ENCODE data around the gene BAIAP2L1.

Gene BAIAP2L1

DNA sequence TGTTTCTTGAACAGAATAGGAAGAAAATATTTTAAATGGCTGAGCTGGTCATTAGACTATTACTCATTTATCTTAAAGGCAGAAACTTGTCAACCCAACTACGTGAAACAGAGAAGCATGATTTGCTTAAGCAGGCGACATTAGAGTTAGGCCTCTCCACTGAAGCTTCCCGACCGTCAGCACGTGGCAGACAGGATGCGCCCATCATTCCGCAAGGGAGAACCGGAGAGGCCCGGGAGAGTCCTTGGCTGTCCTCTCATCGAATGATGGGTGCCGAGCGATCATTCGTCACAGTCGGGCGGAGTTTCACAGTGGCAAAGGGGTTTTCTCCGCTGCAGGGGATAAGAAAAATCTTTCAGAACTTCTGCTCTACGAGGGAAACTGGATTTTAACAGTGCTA is 107.6 kb downstream of the BAIAP2L1 start:
- DNase-seq (ENCODE audit: low spot score): no peak

DNA sequence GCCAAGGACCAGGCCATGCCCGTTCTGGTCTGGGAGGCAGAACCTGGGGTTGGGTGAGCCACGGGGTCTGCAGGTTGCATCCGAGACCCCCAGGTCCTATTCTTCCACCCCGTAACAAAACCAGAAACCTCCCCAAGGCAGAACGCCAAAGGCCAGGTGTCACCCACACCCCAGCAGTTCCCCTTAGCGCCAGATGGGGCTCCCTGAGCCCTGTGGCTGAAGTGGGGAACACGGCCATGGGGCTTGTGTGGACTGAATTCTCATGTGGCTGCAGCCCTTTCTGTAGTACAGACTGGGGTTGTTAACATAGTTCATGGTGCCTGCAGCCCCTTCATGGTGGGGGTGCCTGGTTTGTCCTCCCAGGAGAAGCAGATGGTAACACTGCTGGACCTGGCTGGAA is 109.2 kb downstream of the BAIAP2L1 start:
- DNase-seq (ENCODE audit: low spot score): no peak

DNA sequence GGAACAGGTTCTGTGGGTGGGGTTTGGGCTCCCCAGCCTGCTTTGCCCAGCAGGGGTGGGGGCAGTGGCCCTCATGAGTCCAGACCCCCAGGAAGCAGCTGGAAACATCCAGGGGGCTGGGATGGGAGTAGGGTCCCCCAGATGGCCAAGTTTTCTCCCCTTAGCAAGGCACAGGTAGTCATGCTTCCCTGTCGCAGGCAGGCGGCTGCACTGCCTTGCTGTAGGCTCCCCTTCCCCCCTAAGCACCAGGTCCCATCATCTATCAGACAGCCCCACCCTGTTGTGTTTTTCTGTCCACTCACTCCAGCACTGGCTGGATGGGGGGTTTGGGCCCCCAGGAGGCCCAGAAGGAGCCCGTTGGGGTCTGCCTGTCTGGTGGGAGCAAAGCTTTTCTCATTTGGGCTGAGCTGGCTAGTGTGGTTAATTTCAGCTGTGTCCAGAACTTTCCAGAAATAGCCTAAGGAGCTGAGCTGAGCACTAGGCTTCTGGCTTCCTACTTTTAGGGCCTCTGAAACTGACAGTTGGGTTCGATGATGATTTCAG is 111.5 kb downstream of the BAIAP2L1 start:
- DNase-seq (ENCODE audit: low spot score): no peak

DNA sequence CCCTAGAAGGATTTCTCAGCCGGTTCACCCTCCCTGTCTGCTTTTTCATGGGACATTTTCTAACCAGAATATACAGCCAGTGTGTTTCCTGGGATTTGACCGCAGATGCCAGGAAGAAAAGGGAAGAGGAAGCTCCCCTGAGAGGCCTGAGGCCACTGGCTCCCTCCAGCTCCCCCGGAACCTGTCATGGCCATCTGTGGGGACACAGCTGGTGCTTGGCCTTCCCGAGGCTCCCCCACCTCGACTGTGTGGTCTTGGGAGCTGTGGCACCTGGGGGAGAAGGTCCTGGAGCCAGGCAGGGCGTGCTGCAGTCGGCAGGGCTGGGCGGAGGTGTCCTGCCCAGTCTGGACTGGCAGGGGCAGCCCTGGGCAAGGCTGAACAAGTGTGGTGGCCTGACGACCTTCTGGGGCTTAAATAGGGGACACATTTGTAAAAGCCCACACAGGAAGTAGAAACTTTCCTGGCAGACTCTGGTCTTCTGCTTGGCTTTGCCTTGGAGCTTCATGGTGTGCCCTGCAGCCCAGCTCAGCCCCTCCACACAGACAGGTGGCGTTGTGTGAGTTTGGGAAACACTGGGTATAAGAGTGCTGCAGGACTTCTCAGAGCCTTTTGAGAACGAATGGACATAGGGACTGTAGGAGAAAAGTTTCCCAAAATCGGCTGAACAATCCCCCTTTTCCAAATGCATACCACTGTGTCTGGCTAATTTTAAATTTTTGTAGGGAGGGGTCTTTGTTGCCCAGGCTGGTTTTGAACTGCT is 112.6 kb downstream of the BAIAP2L1 start:
- DNase-seq (ENCODE audit: low spot score): no peak

DNA sequence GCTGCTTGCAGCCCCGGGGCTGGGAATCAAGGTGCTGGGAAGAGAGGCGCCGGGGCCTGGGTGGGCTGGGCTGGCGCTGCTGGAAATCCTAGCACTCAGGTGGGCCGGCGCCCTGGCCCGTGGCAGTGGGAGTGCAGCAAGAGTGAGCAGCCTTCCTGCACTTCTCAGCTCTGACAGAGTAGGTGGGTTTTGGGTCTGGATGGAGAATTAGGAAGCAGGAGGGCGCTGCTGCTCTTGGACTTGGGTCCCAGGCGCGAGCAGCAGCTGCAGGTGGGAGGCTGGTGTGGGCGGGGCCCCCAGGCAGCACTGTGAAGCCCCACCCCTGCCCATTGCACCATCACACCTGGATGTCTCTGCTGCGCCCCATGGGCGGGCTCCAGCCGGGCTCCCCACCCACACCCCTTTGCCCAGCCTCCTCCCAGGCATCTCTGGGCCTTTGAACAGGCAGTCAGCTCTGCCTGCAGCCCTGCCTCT is 113.4 kb downstream of the BAIAP2L1 start:
- no peak for DNase-seq (ENCODE audit: low spot score)

DNA sequence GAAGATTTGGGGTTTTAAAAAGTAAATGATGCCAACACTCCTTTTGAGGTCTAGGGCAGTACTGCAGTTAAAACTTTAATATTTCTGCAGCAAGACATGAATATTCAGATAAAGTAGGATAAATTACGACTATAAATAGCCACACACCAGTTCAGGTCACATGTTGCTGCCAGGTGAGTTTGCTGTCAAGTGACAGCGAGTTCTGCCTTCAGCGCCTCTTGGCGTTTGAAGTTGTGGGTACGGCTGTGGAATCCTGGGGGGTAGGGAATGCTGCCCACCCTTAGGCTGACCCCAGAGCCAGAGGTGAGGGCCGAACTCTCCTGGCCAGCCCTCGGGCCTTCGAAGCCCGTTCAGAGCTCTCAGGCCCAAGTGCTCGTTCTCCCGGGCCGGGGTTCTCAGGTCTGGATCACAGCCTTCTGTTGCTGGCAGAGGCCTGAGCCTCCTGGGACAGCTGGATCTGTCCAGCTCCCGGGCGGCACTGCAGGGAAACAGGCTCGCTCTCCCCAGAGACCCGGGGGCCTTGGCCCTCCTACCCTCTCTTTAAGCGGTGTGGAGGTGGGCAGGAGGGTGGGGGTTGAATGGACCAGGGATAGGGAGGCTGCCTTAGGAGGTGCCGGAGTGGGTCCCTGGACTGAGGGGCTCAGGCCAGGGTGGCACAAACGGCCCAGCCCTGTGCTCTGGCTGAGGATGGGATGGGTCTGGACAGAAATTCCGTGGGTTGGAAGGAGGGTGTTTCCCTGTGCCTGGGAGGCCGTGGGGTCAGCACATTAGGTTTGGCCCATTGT is 114.0 kb downstream of the BAIAP2L1 start:
- DNase-seq (ENCODE audit: low spot score): no peak

DNA sequence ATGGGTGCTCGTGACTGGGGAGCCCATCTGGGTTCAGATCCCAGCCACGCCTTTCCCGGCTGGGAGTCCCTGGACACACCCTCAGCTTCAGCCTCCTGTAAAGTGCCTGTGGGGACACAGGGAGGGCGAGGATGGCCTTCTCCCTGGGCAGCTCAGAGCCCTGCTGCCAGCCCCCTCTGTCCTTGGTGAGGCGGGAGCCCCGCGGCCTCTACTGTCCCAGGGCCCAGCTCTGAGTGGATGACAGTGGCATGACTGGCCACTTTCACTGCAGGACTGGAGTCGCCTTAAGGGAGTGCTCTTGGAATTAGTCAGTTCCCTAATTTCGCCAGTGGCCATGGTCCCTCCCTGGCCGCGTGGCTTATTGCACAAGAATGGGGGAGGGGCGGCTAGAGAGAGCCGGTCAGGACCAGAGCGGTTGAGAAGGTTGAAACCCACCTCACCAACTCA is 114.8 kb downstream of the BAIAP2L1 start:
- DNase-seq (ENCODE audit: low spot score): no peak

DNA sequence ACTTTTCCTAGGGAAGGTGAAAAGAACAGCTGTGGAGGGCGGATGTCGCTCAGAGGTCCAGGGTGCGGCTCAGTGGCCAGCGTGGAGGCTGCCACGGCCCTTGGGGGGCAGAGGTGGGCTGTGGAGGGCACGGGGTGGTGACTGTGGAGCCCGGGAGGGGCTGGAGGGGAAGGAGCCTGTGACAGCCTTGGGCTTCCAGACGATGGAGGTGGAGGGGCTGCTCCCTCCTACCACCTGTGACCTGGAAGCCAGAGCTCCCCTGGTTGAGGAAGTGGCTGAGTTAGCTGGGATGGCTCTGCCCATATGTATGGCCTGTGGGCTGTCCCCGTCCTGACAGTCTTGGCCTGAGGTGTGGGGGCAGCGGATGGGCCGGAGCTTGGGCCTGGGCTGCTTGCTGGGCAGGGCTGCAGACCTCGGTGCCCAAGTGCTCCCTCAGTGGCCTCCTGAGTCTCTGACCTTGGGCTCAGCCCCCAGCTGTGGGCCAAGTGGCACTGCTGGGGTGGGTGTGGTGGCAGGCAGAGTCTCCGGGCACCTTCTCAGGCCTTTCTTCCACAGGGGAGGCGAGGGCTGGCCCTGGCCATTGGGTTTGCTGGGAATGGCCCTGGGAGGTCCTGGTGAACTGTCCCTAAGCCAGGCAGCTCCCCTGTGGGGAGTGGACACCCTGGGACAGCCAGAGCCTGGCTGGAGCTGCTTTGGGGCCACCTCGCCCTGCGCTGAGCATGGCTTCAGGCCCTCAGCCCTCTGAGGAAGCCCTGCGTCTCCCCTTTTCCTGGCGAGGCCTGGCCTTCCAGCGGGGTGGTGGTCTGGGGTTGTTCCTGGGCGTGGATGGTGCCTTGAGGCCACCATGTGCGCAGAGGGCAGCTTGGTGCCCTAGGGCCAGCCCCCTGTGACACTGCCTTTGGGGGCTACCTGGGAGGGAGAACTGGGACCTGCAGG is 115.5 kb downstream of the BAIAP2L1 start:
- DNase-seq (ENCODE audit: low spot score): no peak

DNA sequence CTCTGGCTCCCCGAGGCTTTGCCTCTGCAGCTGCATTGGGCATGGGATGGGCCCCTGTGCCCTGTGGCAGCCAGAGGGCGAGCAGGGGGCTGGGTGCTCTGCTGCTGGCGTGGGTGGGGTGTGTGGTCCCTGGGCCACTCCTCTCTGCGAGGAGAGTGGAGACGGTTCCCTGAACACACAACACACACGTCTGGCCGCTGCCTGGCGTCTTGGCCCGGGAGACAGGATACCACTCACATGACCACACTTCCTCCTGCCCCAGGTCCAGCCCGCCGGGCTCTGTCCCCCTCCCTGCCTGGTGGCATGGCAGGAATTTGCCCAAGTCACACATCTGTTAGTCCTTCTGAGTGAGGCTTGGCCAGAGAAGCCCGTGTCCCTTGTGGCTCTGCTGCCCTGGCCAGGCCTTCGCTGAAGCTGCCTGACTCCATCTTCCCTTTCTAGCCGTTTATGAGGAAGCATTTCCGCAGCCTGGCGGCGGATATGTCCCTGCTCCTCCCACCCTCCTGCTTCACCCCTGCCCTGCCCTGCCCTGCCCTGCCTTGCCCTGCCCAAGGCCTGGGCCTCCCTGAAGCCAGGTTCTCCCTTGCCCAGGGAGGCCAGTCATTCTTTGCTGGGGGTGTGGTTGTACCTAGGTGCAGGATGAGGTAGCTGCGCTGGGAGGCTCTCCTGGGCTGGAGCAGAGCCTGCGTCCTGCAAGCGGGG is 116.4 kb downstream of the BAIAP2L1 start:
- DNase-seq (ENCODE audit: low spot score): no peak

DNA sequence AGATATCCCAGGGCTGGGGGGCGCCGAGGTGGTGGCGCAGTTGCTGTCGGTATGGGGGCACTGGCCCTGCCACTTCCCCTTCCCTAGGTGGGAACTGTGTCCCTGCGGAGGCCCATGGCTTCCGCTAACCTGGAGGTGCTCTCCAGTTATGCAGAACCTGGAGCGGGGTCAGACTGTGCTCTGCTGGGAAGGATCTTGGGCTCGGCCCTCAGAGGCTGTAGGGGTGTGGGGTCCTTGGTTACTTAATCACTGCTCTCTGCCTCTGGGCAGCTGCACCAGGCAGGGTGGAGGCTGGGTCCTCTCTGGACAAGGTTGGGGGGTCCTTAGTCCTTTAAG is 117.0 kb downstream of the BAIAP2L1 start:
- no peak for DNase-seq (ENCODE audit: low spot score)

DNA sequence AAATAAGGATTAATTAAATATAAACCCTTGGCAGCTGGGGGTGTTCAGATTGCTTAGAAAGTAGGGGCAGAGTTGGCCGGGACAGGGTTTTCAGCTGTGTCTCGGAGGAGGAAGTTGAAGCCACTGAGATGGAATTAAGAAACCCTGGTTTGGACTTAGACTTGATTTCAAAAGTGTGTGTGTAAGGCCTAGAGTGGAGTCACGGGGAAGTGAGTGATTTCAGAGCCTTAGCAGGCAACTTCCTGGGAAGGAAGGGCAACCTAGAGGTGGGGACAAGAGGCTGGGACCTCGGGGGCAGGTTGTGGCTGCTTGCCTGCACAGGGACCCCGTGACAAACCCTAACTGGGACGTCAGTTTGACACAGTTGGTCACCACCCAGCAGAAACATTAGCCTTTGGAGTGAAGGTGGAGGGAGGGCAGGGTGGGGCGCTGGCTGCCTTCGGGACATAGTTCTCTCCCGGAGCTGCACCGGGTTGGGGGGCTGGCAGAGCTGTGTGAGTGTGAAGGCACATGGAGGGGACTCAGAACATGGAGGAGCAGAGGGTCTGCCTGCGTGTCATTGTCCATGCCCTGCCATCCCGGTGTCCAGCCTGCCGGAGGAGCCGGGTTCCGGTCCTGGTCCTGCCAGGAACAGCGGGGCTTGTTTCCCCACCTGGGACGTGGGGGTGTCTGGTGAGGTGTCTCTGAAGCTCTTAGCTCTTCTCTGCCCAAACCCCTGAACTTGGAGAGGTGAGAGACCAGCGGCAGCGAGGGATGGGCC is 117.6 kb downstream of the BAIAP2L1 start:
- DNase-seq (ENCODE audit: low spot score): peak; percentile 3

DNA sequence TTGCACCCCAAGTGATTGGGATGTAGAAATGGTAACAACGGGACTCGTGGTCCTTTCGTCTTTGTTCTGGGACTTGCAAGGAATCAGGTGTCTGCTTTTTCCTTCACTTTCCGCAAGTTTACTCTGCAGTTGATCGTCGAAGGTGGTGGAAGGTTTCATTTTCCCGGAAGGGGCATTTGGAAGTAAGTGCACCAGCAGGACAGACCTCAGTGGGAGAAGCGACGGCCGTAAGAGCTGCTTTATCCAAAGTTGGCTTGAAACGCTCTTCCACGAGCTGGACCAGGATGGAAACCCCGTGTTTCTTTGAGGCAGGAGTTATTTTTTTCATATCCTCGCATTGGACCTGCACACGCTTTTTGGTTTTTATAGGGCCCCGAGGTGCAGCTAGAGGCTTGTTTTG is 118.2 kb downstream of the BAIAP2L1 start:
- DNase-seq (ENCODE audit: low spot score): no peak

DNA sequence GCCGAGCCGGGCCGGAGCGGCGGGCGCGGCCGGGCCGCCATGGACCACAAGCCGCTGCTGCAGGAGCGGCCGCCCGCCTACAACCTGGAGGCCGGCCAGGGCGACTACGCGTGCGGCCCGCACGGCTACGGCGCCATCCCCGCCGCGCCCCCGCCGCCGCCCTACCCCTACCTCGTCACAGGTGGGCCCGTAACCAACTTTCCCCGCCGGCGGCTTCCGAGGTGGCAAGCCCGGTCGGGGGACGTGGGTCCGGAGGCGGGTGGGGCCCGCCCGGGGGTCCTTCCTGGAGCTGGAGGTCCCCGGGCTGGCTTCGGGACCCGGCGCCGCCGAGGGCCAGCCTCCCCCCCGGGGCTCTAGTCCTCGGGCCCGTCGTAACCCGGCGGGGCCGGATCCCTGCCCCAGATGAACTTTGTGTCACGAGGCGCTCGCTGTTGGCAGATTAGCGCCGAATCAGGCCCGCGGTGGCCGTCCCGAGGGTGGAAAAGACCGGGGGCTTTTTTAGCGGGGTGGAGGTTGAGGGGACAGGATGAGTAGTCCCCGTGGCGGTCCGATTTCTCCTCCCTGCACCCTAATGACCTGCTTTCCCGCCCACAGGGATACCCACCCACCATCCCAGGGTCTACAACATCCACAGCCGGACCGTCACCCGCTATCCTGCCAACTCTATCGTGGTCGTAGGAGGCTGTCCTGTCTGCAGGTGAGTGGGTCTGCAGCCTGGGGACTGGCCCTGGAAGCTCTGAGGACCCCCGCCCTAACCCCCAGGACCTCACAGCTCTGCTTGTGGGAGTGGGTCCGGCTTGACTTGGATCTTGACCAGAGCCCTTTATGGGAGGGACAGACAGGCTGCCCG is 118.9 kb downstream of the BAIAP2L1 start:
- peak; percentile 8 for DNase-seq (ENCODE audit: low spot score)

DNA sequence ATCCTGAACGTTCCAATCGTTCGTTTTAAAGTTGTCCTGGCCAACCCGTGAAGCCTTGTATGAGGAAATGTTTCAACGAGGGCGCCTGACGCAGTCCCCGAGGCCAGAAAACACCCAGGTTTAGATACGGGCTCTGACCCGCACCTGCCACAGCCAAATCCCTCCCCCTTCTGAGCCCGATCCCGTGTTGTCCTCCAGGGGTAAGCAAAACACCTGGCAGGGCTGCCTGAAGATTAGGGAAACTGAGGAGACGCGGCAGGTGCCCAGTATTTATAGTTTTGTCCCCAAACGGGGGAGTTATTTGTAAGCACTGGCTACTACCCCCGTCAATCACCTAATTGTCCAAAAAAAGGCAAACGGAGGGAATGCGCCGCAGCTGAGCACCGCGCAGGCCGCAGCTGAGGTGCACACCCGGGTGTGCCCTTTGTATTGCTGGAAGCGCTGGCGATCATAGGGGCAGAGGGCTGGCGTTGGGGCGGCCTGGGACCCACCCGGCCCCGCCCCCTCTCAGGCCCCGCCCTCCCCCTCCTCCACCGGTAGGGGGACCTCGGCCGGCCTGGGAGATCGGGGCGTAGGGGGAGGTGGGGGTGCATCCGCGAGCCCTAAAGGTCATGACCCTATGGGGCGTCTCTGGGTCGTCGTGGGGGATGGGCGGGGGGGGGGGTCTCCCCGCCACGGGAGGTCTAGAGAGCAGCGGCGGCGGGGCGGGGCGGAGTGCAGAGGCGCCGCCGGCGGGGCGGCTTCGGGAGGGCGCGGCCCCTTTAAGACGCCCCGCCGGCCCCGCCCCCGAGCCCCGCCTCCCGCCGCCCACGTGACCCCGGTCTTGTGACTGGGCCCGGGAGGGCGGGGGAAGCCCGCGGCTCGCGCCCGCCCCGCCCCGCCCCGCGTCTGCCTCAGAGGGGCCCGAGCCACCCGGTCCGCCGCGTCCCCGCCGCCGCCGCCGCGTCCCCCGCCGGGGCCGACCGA is 119.8 kb downstream of the BAIAP2L1 start, which contains the start of gene BRI3:
TSS of gene BRI3 (plus strand) at position 896 of the 966 bp plus-strand sequence. CDS start 110 bp downstream, outside the sequence.
- DNase-seq (ENCODE audit: low spot score): peak; percentile 90

DNA sequence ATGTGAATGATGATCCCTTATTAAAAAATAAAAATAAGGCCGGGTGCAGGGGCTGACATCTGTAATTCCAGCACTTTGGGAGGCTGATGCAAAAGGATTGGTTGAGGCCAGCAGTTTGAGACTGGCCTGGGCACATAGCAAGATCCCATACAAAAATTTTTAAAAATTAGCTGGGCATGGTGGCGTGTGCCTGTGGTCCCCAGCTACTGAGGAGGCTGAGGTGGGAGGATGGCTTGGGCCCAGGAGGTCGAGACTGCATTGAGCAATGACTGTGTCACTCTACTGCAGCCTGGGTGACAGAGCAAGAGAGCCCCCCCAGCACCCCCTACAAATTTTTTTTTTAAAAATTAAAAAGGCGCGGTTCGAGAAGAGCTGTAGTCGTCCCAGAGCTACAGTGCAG is 120.6 kb downstream of the BAIAP2L1 start:
- DNase-seq (ENCODE audit: low spot score): no peak

DNA sequence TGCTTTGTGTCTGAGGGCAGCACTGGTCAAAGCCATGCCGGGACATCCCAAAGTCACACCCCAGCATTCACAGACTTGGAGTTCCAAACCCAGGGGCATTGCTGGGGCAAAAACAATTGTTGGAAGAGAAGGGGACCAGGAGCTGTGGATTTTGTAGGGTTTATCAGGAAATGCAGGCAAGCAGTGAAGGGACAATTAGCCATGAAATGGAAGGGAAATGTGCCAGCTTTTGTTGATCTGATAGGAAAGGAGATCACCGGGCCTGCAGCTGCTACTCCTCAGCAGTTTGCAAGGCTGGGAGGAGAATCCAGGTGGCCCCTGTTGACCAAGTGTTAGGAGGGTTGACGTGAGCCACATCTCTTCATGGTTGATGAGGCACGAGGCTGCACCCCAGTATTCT is 122.0 kb downstream of the BAIAP2L1 start:
- no peak for DNase-seq (ENCODE audit: low spot score)

DNA sequence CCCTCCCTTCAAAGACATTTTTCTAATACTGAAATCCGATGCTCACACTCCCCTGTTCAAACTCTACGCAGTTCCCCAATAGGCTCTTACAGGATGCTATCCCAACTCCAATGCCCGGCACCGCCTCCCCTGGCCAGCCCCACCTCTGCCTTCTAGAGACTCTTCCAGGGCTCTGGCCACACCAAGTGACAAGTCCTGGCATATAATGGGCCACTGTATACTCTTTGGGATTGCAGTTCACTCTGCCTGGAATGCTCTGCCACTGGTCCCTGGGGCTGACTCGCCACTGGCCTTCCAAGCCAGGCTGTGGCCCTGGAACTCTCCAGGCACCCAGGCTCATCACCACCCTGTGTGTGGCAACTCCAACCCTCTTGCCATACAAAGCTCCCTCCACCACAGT is 122.5 kb downstream of the BAIAP2L1 start:
- no peak for DNase-seq (ENCODE audit: low spot score)

DNA sequence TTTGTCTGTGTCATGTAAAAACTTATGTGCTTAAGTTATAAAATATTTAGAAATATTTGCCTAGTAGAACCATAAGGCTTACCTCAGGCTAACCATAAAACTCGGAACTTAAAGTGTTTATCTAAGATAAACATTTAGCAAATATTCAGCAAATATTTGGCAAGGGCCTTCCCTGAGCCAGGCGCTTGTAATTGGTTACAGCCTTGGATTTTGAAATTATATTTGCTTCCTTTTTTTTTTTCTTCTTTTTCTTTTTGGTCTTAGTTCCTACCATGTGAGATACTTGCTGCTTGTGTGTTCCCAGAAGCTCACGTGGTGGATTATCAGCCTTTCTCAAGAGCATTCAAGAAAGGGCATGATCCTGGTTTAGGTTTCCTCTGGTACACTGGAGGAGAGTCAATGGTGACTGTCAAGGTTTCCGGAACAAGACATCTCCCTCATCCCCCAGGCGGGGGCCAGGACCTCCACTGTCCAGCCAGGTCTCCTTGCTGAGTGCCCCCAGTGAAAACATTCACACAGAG is 124.6 kb downstream of the BAIAP2L1 start:
- no peak for DNase-seq (ENCODE audit: low spot score)

Data from CD4-positive, alpha-beta T cell treated with Interleukin-2 at 100 ng/mL for 4 hours (primary cell).